ENCODE measurements around the gene IRAG1. TPM values are rescaled to one million over a fixed set of nuclear protein-coding genes. Genes with fewer than 3 reads are reported as not detected.

Gene IRAG1
- total RNA-seq, 1 experiment from 2014 or later, result 0.21 TPM

DNA sequence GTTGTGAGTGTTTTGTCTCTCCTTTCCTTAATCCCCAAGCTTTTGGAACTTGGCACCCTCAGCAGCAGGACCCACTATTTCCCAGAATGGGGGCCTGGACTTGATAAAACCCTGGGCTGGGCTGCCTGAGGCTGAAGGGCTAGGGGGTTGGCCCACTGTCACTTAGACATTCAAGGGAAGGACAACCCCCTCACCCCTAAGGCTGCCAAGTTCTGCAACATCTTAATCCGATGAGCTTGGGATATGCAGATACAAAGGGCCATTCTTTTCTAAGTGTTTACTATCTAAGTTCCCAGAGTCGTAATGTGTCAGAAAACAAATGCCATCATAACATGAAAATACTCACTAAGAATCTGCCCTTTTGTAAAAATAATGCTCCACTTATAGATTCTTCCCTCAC lies 42.9 kb downstream of the IRAG1 start:
- DNase-seq (ENCODE audit: low read depth, low spot score), result no peak
- ATAC-seq, result no peak
- intact Hi-C loops (cut with micrococcal nuclease; ENCODE audit: unreplicated experiment), result no loop called here
- CTCF ChIA-PET, result no interaction called here
- BruUV-seq (replicated peaks), result no TSS peak
- TF ChIP-seq, protein P1, sequence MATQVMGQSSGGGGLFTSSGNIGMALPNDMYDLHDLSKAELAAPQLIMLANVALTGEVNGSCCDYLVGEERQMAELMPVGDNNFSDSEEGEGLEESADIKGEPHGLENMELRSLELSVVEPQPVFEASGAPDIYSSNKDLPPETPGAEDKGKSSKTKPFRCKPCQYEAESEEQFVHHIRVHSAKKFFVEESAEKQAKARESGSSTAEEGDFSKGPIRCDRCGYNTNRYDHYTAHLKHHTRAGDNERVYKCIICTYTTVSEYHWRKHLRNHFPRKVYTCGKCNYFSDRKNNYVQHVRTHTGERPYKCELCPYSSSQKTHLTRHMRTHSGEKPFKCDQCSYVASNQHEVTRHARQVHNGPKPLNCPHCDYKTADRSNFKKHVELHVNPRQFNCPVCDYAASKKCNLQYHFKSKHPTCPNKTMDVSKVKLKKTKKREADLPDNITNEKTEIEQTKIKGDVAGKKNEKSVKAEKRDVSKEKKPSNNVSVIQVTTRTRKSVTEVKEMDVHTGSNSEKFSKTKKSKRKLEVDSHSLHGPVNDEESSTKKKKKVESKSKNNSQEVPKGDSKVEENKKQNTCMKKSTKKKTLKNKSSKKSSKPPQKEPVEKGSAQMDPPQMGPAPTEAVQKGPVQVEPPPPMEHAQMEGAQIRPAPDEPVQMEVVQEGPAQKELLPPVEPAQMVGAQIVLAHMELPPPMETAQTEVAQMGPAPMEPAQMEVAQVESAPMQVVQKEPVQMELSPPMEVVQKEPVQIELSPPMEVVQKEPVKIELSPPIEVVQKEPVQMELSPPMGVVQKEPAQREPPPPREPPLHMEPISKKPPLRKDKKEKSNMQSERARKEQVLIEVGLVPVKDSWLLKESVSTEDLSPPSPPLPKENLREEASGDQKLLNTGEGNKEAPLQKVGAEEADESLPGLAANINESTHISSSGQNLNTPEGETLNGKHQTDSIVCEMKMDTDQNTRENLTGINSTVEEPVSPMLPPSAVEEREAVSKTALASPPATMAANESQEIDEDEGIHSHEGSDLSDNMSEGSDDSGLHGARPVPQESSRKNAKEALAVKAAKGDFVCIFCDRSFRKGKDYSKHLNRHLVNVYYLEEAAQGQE (IDR thresholded peaks at IDR 0.05; ENCODE audit: insufficient read depth in 1 of 2, low read depth in 2 of 2, low read length in 1 of 2), result no peak
- TF ChIP-seq SIN3A (IDR thresholded peaks at IDR 0.05; ENCODE audit: borderline replicate concordance, insufficient read depth, low read depth, low read length), result no peak
- TF ChIP-seq, protein P2, sequence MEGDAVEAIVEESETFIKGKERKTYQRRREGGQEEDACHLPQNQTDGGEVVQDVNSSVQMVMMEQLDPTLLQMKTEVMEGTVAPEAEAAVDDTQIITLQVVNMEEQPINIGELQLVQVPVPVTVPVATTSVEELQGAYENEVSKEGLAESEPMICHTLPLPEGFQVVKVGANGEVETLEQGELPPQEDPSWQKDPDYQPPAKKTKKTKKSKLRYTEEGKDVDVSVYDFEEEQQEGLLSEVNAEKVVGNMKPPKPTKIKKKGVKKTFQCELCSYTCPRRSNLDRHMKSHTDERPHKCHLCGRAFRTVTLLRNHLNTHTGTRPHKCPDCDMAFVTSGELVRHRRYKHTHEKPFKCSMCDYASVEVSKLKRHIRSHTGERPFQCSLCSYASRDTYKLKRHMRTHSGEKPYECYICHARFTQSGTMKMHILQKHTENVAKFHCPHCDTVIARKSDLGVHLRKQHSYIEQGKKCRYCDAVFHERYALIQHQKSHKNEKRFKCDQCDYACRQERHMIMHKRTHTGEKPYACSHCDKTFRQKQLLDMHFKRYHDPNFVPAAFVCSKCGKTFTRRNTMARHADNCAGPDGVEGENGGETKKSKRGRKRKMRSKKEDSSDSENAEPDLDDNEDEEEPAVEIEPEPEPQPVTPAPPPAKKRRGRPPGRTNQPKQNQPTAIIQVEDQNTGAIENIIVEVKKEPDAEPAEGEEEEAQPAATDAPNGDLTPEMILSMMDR (IDR thresholded peaks at IDR 0.05), result no peak
- no peak for TF ChIP-seq TCF7L2 (IDR thresholded peaks at IDR 0.05; ENCODE audit: low read depth, low read length)
- TF ChIP-seq POLR2AphosphoS5 (IDR thresholded peaks at IDR 0.05; ENCODE audit: low read depth, low read length), result no peak
- POLR2A ChIA-PET, result no interaction called here
- Histone ChIP-seq H3K4me3 (ENCODE audit: low read depth in 2 of 2, low read length in 2 of 2) (no peak overlapping the region), H3K27me3 (ENCODE audit: control insufficient read depth, insufficient read depth, low read length) (no peaks in the 10 kb centered on the region), H3K4me1 (ENCODE audit: control insufficient read depth, insufficient read depth, low read length) (no peaks in the 10 kb centered on the region), H3K36me3 (ENCODE audit: control insufficient read depth, insufficient read depth, low read length) (no peaks in the 10 kb centered on the region), H3K27ac (ENCODE audit: low read length) (no peak overlapping the region), H3K9me3 (ENCODE audit: control insufficient read depth, insufficient read depth, low read depth, low read length) (no peaks in the 10 kb centered on the region)
- in situ Hi-C loops (cut with HindIII; ENCODE audit: low pct_unique_long_range_greater_than_20kb, low sequenced_read_pairs), result no loop called here

DNA sequence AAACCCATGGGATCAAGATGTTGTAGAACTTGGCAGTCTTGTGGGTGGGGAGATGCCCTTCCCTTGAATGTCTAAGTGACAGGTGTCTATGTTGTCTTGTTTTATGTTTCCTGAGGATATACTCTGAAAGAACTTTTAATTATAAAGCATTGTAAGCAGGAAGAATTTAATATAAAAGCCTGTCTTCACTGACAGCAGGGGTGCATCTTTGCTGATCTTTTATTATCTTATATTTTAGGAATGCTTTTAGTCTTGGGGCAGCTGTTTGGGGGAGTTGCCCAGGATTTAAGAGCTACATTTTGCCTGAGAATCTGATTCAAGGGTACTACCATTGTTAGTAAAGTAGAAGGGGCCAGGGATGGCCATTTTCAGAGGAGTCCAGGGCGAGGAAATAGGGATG lies 43.4 kb downstream of the IRAG1 start:
- Histone ChIP-seq H3K27me3 (ENCODE audit: control insufficient read depth, insufficient read depth, low read length) (no peaks in the 10 kb centered on the region), H3K9me3 (ENCODE audit: control insufficient read depth, insufficient read depth, low read depth, low read length) (no peaks in the 10 kb centered on the region), H3K4me3 (ENCODE audit: low read depth in 2 of 2, low read length in 2 of 2) (no peak overlapping the region), H3K27ac (ENCODE audit: low read length) (no peak overlapping the region), H3K36me3 (ENCODE audit: control insufficient read depth, insufficient read depth, low read length) (no peaks in the 10 kb centered on the region), H3K4me1 (ENCODE audit: control insufficient read depth, insufficient read depth, low read length) (no peaks in the 10 kb centered on the region)
- intact Hi-C loops (cut with micrococcal nuclease; ENCODE audit: unreplicated experiment), result no loop called here
- in situ Hi-C loops (cut with HindIII; ENCODE audit: low pct_unique_long_range_greater_than_20kb, low sequenced_read_pairs), result no loop called here
- CTCF ChIA-PET, result no interaction called here
- TF ChIP-seq SIN3A (IDR thresholded peaks at IDR 0.05; ENCODE audit: borderline replicate concordance, insufficient read depth, low read depth, low read length) (no peak), TCF7L2 (IDR thresholded peaks at IDR 0.05; ENCODE audit: low read depth, low read length) (no peak), POLR2AphosphoS5 (IDR thresholded peaks at IDR 0.05; ENCODE audit: low read depth, low read length) (no peak)
- TF ChIP-seq, protein P1 (IDR thresholded peaks at IDR 0.05; ENCODE audit: insufficient read depth in 1 of 2, low read depth in 2 of 2, low read length in 1 of 2), result no peak
- TF ChIP-seq, protein P2 (IDR thresholded peaks at IDR 0.05), result no peak
- DNase-seq (ENCODE audit: low read depth, low spot score), result no peak
- ATAC-seq, result no peak
- POLR2A ChIA-PET, result no interaction called here
- no TSS peak for BruUV-seq (replicated peaks)
